Measurements from ENCODE around the gene KIAA0319L.

Gene KIAA0319L

DNA sequence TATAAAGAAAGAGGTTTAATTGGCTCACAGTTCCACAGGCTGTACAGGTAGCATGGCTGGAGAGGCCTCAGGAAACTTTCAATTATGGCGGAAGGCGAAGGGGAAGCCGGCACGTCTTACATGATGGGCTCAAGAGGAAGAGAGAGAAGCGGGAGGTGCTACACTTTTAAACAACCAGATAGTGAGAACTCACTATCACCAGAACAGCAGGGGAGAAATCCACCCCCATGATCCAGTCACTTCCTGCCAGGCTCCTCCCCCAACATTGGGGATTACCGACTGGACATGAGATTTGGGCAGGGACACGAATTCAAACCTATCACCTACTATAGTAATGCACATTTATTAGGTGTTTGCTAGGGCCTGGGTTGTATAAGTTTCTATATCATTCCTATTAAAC, 170.9 kb downstream of the KIAA0319L start:
- Histone ChIP-seq H3K27ac (ENCODE audit: low read length) (no peak overlapping the region), H3K4me1 (ENCODE audit: control insufficient read depth, low read depth, low read length) (peaks cover 19% of the 10 kb centered on the region), H3K36me3 (ENCODE audit: control insufficient read depth, low read depth, low read length) (peaks cover 29% of the 10 kb centered on the region), H3K9ac (ENCODE audit: low read length) (no peak overlapping the region), H3K27me3 (ENCODE audit: control insufficient read depth, insufficient read depth, low read length) (no peaks in the 10 kb centered on the region), H3K9me3 (ENCODE audit: control insufficient read depth, low read depth, low read length) (no peaks in the 10 kb centered on the region), H3K4me3 (ENCODE audit: low read length) (no peak overlapping the region)
